IMR-90 (cell line): Measurements from ENCODE around the gene DENND1B. TPM values are rescaled to one million over a fixed set of nuclear protein-coding genes. Genes with fewer than 3 reads are reported as not detected.

Experiments used
- ATAC-seq: fragments of 200-7000 bp; cut with Tn5 transposase; 2 replicates; pipeline ENCODE4 v1.9.1; 2020; ENCODE audit warnings: low read depth, mild to moderate bottlenecking, moderate library complexity
- BruUV-seq: library from RNA; stranded (reverse); fragments of 400-500 nt; replicated peaks from 2 replicates; lab custom pipeline; 2021; lab: Mats Ljungman, UMichigan
- CTCF ChIA-PET: fragments of 300-600 bp; formaldehyde crosslinking; extraction: SDS; loops from one replicate; lab custom pipeline; 2021; ENCODE audit warnings: antibody characterized with exemption; lab: Yijun Ruan, JAX
- POLR2A ChIA-PET: fragments of 300-600 bp; sonication (Branson Sonifier 250); formaldehyde crosslinking; loops from one replicate; lab custom pipeline; 2022; ENCODE audit warnings: antibody characterized with exemption; ENCODE audit not compliant: unreplicated experiment; lab: Charles Lee
- DNase-seq: peaks from one replicate; pipeline ENCODE4 v3.0.0; 2013
- H2AFZ ChIP-seq: replicated peaks from 2 replicates; pipeline ENCODE3; 2013; ENCODE audit warnings: low read length, mild to moderate bottlenecking; ENCODE audit not compliant: poor library complexity
- H2AK5ac ChIP-seq: 2 replicates; pipeline ENCODE4 v1.6.1; 2013; ENCODE audit warnings: low read depth, low read length, inconsistent platforms
- H2AK9ac ChIP-seq: replicated peaks from 2 replicates; pipeline ENCODE3; 2013; ENCODE audit warnings: mild to moderate bottlenecking, low read depth, low read length, moderate library complexity; ENCODE audit not compliant: poor library complexity
- H2BK120ac ChIP-seq: 2 replicates; pipeline ENCODE4 v1.6.1; 2013; ENCODE audit warnings: low read depth, low read length, inconsistent platforms
- H2BK15ac ChIP-seq: 3 replicates; pipeline ENCODE4 v1.6.1; 2013; ENCODE audit warnings: low read depth, low read length, inconsistent platforms
- H2BK20ac ChIP-seq: 2 replicates; pipeline ENCODE4 v1.6.1; 2013; ENCODE audit warnings: low read depth, mild to moderate bottlenecking, inconsistent platforms, low read length, moderate library complexity
- H2BK5ac ChIP-seq: 2 replicates; pipeline ENCODE4 v1.6.1; 2013; ENCODE audit warnings: mild to moderate bottlenecking, low read depth, low read length, inconsistent platforms; ENCODE audit not compliant: poor library complexity, severe bottlenecking
- H3K14ac ChIP-seq: replicated peaks from 2 replicates; pipeline ENCODE4 v1.6.1; 2013; ENCODE audit warnings: low read depth, low read length, inconsistent platforms
- H3K18ac ChIP-seq: 2 replicates; pipeline ENCODE4 v1.6.1; 2013; ENCODE audit warnings: low read depth, low read length, control low read depth
- H3K23ac ChIP-seq: 2 replicates; pipeline ENCODE4 v1.6.1; 2013; ENCODE audit warnings: low read depth, low read length, inconsistent platforms
- H3K27ac ChIP-seq: 2 replicates; pipeline ENCODE4 v1.5.1; 2013; ENCODE audit warnings: mild to moderate bottlenecking, control low read depth, low read length; ENCODE audit not compliant: insufficient read depth
- H3K27me3 ChIP-seq: 2 replicates; pipeline ENCODE4 v1.6.1; 2013; ENCODE audit warnings: low read length; ENCODE audit not compliant: control insufficient read depth, insufficient read depth
- H3K36me3 ChIP-seq: 2 replicates; pipeline ENCODE4 v1.6.1; 2013; ENCODE audit warnings: low read length, mixed read lengths; ENCODE audit not compliant: control insufficient read depth, insufficient read depth
- H3K4ac ChIP-seq: 2 replicates; pipeline ENCODE4 v1.6.1; 2013; ENCODE audit warnings: low read depth, low read length, inconsistent platforms
- H3K4me1 ChIP-seq: 2 replicates; pipeline ENCODE4 v1.6.1; 2013; ENCODE audit warnings: low read length, mixed read lengths; ENCODE audit not compliant: control insufficient read depth, insufficient read depth
- H3K4me2 ChIP-seq: 2 replicates; pipeline ENCODE4 v1.6.1; 2013; ENCODE audit warnings: low read depth, mild to moderate bottlenecking, control low read depth, low read length, moderate library complexity
- H3K4me3 ChIP-seq: 2 replicates; pipeline ENCODE4 v1.5.1; 2013; ENCODE audit warnings: low read depth, mild to moderate bottlenecking, control low read depth, low read length, moderate library complexity; ENCODE audit not compliant: insufficient read depth
- H3K56ac ChIP-seq: 2 replicates; pipeline ENCODE4 v1.6.1; 2013; ENCODE audit warnings: low read length, inconsistent platforms; ENCODE audit not compliant: insufficient read depth; ENCODE audit errors: extremely low read depth
- H3K79me1 ChIP-seq, 2 experiments: 2 replicates each; pipeline ENCODE4 v1.6.1; 2013; ENCODE audit warnings: low read length in 2 of 2, inconsistent platforms in 1 of 2, low read depth in 1 of 2
- H3K9ac ChIP-seq: 2 replicates; pipeline ENCODE4 v1.6.1; 2013; ENCODE audit warnings: low read depth, low read length, control low read depth
- H3K9me1 ChIP-seq: 2 replicates; pipeline ENCODE4 v1.6.1; 2013; ENCODE audit warnings: low read length, inconsistent platforms; ENCODE audit not compliant: insufficient read depth
- H3K9me3 ChIP-seq: 2 replicates; pipeline ENCODE4 v1.6.1; 2013; ENCODE audit warnings: low read length; ENCODE audit not compliant: control insufficient read depth, insufficient read depth
- H4K20me1 ChIP-seq: 2 replicates; pipeline ENCODE4 v1.6.1; 2013; ENCODE audit warnings: low read length, inconsistent platforms; ENCODE audit not compliant: insufficient read depth
- H4K5ac ChIP-seq: 2 replicates; pipeline ENCODE4 v1.6.1; 2013; ENCODE audit warnings: mild to moderate bottlenecking, low read depth, low read length, control low read depth
- H4K8ac ChIP-seq, 2 experiments: 2 replicates each; pipeline ENCODE4 v1.6.1; 2013; ENCODE audit warnings: low read depth in 2 of 2, low read length in 2 of 2, control low read depth in 1 of 2, inconsistent platforms in 1 of 2
- H4K91ac ChIP-seq: 2 replicates; pipeline ENCODE4 v1.6.1; 2013; ENCODE audit warnings: low read depth, low read length, inconsistent platforms; ENCODE audit not compliant: insufficient read depth
- BHLHE40 ChIP-seq: fragments of 150-350 bp; IDR thresholded peaks from 2 replicates; pipeline ENCODE4 v1.6.1; 2016; ENCODE audit warnings: mild to moderate bottlenecking, low read depth, low read length
- CHD1 ChIP-seq: IDR thresholded peaks from 2 replicates; pipeline ENCODE4 v1.6.1; 2012; ENCODE audit warnings: low read depth, low read length, improper control_type of control experiment
- CTCF ChIP-seq: conservative IDR thresholded peaks from 2 replicates; pipeline ENCODE4 v1.5.1; 2012; ENCODE audit warnings: mild to moderate bottlenecking, low read depth, low read length, improper control_type of control experiment
- MAFK ChIP-seq: IDR thresholded peaks from 2 replicates; pipeline ENCODE4 v1.6.1; 2012; ENCODE audit warnings: low read depth, low read length, improper control_type of control experiment
- POLR2A ChIP-seq: IDR thresholded peaks from 2 replicates; pipeline ENCODE4 v1.6.1; 2012; ENCODE audit warnings: mild to moderate bottlenecking, low read depth, low read length
- RCOR1 ChIP-seq: IDR thresholded peaks from 2 replicates; pipeline ENCODE4 v1.6.1; 2012; ENCODE audit warnings: mild to moderate bottlenecking, low read length, improper control_type of control experiment; ENCODE audit not compliant: insufficient replicate concordance
- RFX5 ChIP-seq: IDR thresholded peaks from 2 replicates; pipeline ENCODE4 v1.8.0; 2012; ENCODE audit warnings: low read depth, mild to moderate bottlenecking, low read length, moderate library complexity
- WGBS, 2 experiments: methylation state at CpG; one replicate each; pipeline versions ENCODE4 v1.1.5 to v1.1.7; 2013; ENCODE audit warnings: missing lambda C conversion rate in 2 of 2; ENCODE audit not compliant: insufficient read length in 1 of 2; ENCODE audit errors: extremely low coverage in 2 of 2; 5-methylcytosine and 5-hydroxymethylcytosine counted together
- dilution Hi-C: fragments of 300-500 bp; cut with HindIII; formaldehyde crosslinking; loops from one replicate; pipeline ENCODE4 v1.14.3; 2018; ENCODE audit warnings: low sequenced_read_pairs; ENCODE audit not compliant: unreplicated experiment
- in situ Hi-C: fragments of 300-500 bp; cut with MboI; formaldehyde crosslinking; loops from 3 replicates; pipeline ENCODE4 v1.14.3; 2019; ENCODE audit warnings: low sequenced_read_pairs, inconsistent platforms, mixed read lengths
- intact Hi-C: fragments of 100-400 bp; cut with micrococcal nuclease; formaldehyde crosslinking; loops from 2 replicates; pipeline ENCODE4 v1.10.0; 2022
- polyA plus RNA-seq, 3 experiments: library from polyadenylated mRNA; depleted of rRNA; stranded (reverse); fragments of >200 nt; gene quantifications; 2 replicates each; pipeline ENCODE4 v1.2.3, GENCODE V29; 2012; ENCODE audit warnings: low replicate concordance in 1 of 3
- total RNA-seq: library from RNA; depleted of rRNA; stranded (reverse); fragments of >200 nt; gene quantifications from 2 replicates; pipeline ENCODE4 v1.2.3, GENCODE V29; 2012
- TF ChIP-seq, protein P1 (sequence below): fragments of 150-350 bp; IDR thresholded peaks from 2 replicates; pipeline ENCODE4 v1.6.1; 2016; ENCODE audit warnings: low read depth, mild to moderate bottlenecking, low read length, moderate library complexity, borderline replicate concordance

DENND1B gene
- total and polyA plus RNA-seq, 2 of the 4 experiments (the other 2 are of a cell fraction), result 4.0 to 24.2 TPM

DNA sequence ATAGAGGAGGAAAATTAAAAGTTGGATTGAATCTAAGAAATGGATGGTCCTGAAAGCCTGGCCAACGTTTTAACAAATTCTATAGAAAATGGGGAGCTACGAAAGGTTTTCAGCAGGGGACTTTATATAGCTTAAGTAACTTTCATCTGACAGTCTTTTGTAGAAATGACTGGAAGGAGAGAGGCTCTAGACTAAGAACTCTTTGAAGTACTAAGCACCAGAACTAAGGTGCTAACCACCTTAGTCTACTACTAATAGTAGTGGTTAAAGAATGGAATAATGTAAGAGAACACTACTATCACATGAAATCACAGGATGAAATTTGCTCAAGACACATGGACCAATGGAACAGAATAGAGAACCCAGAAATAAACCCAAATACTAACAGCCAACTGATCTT lies 126.1 kb downstream of the DENND1B start:
- CTCF ChIA-PET, result no interaction called here
- POLR2A ChIA-PET, result no interaction called here

More for the DNA sequence above, 126.1 kb downstream of the DENND1B start:
- Histone ChIP-seq H3K36me3 (no peaks in the 10 kb centered on the region), H2AK9ac (no peak overlapping the region), H3K9ac (no peak overlapping the region), H3K79me1 (no peaks in the 10 kb centered on the region), H4K5ac (no peak overlapping the region), H3K27ac (no peak overlapping the region), H2AK5ac (no peak overlapping the region), H3K9me3 (no peaks in the 10 kb centered on the region), H4K91ac (no peak overlapping the region), H3K56ac (no peak overlapping the region), H2BK20ac (no peak overlapping the region), H3K18ac (no peak overlapping the region), H3K4me1 (no peaks in the 10 kb centered on the region), H3K14ac (no peak overlapping the region), H2BK120ac (no peak overlapping the region), H3K4ac (no peak overlapping the region), H2BK15ac (no peak overlapping the region), H2BK5ac (no peak overlapping the region), H3K9me1 (no peaks in the 10 kb centered on the region), H2AFZ (no peak overlapping the region), H4K20me1 (no peaks in the 10 kb centered on the region), H3K4me2 (no peak overlapping the region), H3K23ac (no peak overlapping the region), H3K4me3 (no peak overlapping the region), H3K27me3 (no peaks in the 10 kb centered on the region), H4K8ac (no peak overlapping the region)
- intact Hi-C loops, result no loop called here
- DNase-seq (no peak), ATAC-seq (no peak)
- BruUV-seq, result no TSS peak
- TF ChIP-seq, protein P1, sequence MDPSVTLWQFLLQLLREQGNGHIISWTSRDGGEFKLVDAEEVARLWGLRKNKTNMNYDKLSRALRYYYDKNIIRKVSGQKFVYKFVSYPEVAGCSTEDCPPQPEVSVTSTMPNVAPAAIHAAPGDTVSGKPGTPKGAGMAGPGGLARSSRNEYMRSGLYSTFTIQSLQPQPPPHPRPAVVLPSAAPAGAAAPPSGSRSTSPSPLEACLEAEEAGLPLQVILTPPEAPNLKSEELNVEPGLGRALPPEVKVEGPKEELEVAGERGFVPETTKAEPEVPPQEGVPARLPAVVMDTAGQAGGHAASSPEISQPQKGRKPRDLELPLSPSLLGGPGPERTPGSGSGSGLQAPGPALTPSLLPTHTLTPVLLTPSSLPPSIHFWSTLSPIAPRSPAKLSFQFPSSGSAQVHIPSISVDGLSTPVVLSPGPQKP, result no peak
- no peak for TF ChIP-seq BHLHE40
- TF ChIP-seq POLR2A, result no peak
- TF ChIP-seq CTCF, result no peak
- no peak for TF ChIP-seq RFX5
- no peak for TF ChIP-seq MAFK
- TF ChIP-seq CHD1, result no peak
- no peak for TF ChIP-seq RCOR1
- in situ Hi-C loops, result no loop called here
- WGBS, 2 experiments, result no CpG with 5 or more reads among the region's 2 CpGs
- dilution Hi-C loops, result no loop called here
